DMS153 treated with DMSO at 0.1 percent for 48 hours (cell line): Measurements from ENCODE around the gene APBB2.
"Not testable (repeated sequence)": the region's sequence is repeated elsewhere in the genome, so short reads cannot be mapped to it uniquely, and the experiment has no call there.

Source experiments
- DNase-seq: peaks from one replicate; lab custom pipeline; 2025; ENCODE audit not compliant: unreplicated experiment; lab: John Stamatoyannopoulos, UW

APBB2 gene

DNA sequence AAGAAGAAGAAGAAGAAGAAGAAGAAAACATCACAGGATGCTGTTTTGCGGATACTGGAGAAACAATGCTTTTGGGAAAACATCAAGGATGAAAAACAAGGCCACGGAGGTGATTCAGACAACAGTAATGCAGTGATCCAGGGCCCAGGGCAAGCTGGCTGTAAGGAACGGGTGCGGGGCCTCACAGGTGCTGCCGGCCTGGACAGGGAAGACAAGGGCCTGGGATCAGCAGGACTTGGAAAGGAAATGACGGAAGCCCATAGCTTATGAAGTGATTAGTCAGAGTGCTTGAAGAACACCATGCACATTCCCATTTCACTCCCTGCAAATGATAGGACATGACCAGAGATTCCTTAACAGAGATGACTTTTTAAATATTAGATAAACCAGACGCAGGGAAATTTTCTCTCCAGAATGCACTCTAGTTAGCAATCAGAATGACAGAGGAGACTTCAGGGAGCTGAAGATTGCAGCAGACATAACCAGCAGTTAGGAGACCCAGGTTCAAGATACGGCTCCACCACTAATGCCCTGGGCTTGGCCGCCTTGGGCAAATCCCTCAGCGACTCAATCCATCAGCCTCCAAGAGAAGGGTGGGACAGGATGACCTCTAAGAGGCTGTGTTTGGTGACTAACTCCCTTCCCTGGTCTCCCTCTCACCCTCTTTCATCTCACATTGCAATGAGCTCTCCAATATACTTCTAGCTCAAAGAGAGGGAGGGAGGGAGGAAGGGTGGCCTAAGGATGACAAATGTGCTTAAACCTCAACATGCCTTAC is 54.1 kb downstream of the APBB2 start:
- DNase-seq, result no peak

- no peak for DNase-seq
Measured at GRCh38 chr4:41158756-41159155, 55.6 kb downstream of the APBB2 start.

- no peak for DNase-seq
Measured at GRCh38 chr4:41158274-41158673, 56.1 kb downstream of the APBB2 start.

DNA sequence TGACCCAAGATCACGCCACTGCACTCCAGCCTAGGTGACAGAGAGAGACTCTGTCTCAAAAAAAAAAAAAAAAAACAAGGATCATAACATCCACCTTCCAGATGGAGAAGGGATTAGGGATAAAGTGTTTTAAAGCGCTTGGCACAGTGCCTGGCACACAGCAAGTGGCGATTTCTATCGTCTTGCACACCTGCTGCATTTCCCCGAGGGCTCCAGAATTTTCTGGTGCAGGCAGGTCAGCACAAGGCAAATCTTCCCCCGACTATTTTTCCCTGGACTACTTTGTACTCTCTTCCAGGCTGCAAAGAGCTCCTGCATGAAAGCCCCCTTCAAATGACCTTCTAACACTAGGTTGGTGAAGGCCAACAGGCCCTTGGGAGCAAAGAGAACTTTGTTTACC is 57.3 kb downstream of the APBB2 start:
- no peak for DNase-seq

DNA sequence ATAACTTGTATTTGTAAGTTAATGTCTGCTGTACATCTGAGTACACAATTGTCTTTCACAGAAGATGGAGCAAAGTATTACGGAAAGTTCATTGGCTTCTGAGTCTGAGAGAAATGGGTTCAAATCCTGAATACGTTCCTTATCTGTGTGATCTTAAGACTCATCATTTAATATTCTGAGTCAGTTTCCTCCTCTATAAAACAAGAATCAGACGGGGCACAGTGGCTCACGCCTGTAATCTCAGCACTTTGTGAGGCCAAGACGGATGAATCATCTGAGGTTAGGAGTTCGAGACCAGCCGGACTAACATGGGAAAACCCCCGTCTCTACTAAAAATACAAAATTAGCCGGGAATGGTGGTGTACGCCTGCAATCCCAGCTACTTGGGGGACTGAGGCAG is 57.8 kb downstream of the APBB2 start:
- DNase-seq, result no peak

GRCh38 chr4:41155194-41155830 is 59.0 kb downstream of the APBB2 start:
- DNase-seq, result no peak

GRCh38 chr4:41154814-41155177 is 59.5 kb downstream of the APBB2 start:
- DNase-seq, result no peak

- DNase-seq, result no peak
Measured at GRCh38 chr4:41154010-41154813, 60.1 kb downstream of the APBB2 start.

DNA sequence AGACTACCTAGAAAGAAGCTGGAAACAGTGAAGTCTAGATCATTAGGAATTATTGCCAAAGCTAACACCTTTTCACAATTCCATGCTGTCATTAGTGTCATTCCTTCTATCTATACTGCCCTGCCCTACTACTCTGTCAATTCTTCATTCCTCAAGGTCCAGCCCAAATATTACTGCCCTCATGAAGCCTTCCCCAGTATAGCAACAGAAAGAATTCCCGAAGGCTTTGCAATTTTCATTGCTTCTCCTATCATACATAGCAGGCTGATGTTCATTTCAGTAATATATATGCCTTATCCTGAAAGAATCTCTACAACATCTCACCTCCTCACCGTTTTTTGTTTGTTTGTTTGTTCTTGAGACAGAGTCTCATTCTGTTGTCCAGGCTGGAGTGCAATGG is 63.9 kb downstream of the APBB2 start:
- DNase-seq, result no peak

DNA sequence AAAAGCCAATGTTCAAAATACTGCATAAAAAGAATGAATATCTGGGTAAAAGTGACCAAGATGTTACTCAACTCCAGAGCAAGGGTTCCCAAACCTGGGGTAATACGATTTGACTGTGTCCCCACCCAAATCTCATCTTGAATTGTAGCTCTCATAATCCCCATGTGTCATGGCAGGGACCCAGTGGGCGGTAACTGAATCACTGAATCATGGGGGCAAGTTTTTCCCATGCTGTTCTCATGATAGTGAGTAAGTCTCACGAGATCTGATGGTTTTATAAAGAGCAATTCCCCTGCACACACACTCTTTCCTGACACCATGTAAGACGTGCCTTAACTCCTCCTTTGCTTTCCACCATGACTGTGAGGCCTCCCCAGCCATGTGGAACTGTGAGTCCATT is 64.8 kb downstream of the APBB2 start:
- not testable (repeated sequence) for DNase-seq

GRCh38 chr4:41148931-41149330 is 65.4 kb downstream of the APBB2 start:
- no peak for DNase-seq

DNA sequence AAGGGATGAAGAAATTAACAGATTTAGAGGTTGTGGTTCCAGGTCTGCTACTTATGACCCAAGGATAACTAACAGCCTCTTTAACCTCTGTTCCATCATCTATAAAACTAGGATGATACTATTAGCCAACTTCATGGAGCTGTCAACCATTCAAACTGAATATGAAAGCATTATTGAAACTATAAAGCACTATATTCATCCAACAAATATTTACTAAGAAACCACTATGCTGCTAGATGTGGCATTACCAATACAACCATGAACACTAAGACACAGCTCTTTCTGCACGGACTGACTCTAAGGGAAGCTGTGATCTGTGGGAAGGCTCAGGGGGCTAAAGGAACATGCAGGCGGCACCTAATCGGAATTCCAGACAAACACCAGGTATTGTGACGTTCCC is 66.0 kb downstream of the APBB2 start:
- DNase-seq, result no peak

GRCh38 chr4:41147570-41147969 is 66.8 kb downstream of the APBB2 start:
- not testable (repeated sequence) for DNase-seq

- no peak for DNase-seq
Measured at GRCh38 chr4:41146716-41147506, 67.4 kb downstream of the APBB2 start.

- DNase-seq, result no peak
Measured at GRCh38 chr4:41146196-41146595, 68.1 kb downstream of the APBB2 start.

DNA sequence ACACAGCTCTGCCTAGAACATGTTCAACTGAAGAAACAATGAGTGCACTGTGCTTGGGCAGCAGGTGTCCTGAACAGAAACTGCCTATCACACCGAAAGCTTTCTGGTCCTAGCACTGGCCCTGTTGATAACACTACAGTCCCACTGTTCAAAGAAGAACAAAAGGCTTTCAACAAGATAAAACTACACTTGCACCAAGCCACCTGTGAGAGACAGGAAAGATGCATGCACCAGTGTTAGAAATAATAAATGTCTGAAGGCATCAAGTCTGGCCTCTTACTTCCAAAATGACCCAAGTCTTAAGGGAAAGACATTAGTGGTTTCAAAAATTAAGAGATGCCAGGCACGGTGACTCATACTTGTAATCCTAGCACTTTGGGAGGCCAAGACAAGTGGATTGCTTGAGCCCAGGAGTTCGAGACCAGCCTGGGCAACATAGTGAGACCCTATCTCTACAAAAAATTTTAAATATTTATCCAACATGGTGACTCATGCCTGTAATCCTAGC is 68.7 kb downstream of the APBB2 start:
- DNase-seq, result no peak

DNA sequence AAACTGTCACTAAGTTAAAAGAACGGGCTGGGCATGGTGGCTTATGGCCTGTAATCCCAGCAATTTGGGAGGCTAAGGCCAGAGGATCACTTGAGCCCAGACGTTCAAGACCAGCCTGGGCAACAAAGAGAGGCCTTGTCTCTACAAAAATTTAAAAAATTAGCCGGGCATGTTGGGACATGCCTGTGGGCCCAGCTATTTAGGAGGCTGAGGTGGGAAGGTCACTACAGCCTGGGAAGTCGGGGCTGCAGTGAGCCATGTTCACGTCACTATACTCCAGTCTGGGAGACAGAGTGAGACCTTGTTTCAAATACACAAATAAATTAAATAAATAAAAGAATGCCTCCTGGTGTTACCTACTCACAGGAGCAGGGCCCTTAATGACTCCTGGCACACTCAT is 69.5 kb downstream of the APBB2 start:
- DNase-seq, result no peak

GRCh38 chr4:41144040-41144379 is 70.3 kb downstream of the APBB2 start:
- DNase-seq, result no peak

DNA sequence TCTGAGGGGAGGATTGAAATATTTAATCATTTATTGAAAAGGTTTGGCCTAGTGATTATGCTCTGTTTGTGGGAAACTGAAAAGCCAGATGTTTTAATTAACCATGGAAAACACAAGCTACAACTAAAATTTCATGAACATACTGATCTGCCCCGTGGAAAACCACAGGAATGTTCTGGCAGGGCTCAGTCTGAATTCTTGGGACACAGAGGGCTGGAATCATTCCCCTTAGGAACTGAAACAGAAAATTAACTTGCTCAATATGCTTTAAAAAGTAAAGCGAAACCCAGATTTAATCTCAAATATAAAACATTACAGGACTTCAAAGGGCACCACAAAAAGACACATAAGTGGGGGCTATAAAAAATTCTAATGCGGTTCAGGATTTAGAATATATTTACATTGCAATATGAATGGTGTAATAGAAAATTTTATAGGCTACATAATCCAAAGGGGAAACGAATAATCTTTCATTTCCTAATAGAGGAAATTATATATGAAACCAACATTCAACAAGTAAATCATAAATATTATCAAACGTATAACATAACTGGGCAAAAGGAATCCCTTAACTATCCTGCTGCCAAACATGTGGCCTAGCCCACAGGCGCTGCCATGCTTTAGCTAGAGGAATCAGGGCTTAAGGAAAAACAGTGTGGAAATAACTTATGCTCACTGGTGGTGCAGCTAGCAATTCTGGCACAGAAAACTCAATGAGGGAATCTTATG is 70.9 kb downstream of the APBB2 start:
- no peak for DNase-seq
